ENCODE results near the gene FAM174C.

DNA sequence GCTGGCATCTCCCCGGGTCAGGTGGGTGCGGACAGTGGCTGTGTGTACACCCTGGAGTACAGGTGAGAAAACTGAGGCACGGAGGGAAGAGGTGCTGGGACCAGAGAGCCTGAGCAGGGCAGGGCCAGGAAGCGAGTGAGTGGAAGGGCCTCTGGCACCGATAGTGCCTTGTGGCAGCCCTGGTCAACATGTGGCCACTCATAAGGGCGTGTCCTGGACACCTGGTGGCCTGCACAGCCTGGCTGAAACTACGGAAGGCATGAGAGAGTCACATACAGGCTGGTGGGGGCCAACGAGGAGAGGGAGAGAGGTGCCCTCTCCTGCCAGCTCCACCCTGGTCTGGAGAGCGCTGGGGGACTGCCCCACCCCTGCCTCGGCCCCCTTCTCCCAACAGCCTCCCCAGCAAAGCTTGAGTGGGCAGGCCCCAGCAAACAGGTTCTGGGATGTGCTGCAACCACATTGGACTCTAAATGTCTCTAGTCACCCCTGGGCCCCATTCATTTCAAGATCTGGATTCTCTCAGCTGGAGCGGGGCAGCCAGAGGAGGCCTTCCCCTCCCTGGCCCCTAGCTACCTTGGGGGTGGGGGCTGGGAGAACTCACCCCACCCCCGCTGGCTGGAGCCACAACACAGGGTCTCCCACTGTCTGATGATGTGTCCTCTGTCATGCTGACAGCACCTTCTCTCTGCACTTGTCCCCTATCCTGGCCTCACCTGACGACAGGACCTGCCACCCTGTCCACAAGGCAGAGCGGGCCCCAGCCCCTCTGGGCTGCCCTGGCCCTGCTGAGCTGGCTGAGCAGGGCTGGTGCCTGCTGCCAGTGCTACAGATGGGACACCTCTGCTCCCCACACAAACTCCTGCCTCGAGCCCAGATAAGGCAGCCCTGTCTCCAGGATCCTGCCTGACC lies 43.3 kb upstream of the FAM174C start:
- TF ChIP-seq, protein P1, sequence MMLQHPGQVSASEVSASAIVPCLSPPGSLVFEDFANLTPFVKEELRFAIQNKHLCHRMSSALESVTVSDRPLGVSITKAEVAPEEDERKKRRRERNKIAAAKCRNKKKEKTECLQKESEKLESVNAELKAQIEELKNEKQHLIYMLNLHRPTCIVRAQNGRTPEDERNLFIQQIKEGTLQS (IDR thresholded peaks at IDR 0.05) = no peak
- TF ChIP-seq, protein P2, sequence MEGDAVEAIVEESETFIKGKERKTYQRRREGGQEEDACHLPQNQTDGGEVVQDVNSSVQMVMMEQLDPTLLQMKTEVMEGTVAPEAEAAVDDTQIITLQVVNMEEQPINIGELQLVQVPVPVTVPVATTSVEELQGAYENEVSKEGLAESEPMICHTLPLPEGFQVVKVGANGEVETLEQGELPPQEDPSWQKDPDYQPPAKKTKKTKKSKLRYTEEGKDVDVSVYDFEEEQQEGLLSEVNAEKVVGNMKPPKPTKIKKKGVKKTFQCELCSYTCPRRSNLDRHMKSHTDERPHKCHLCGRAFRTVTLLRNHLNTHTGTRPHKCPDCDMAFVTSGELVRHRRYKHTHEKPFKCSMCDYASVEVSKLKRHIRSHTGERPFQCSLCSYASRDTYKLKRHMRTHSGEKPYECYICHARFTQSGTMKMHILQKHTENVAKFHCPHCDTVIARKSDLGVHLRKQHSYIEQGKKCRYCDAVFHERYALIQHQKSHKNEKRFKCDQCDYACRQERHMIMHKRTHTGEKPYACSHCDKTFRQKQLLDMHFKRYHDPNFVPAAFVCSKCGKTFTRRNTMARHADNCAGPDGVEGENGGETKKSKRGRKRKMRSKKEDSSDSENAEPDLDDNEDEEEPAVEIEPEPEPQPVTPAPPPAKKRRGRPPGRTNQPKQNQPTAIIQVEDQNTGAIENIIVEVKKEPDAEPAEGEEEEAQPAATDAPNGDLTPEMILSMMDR (IDR thresholded peaks at IDR 0.05; ENCODE audit: low read depth, low read length, missing input control) = no peak
- TF ChIP-seq GABPA (IDR thresholded peaks at IDR 0.05 in 1 of 2, conservative IDR thresholded peaks at IDR 0.05 in 1 of 2) (no peak), MAX (IDR thresholded peaks at IDR 0.05) (no peak), ZBTB33 (IDR thresholded peaks at IDR 0.05) (no peak), REST (IDR thresholded peaks at IDR 0.05) (no peak)

Data from liver (tissue), 3 donors.